K562 (cell line): ENCODE data around the gene NTRK3. TPM values are rescaled to one million over a fixed set of nuclear protein-coding genes. Genes with fewer than 3 reads are reported as not detected.
A peak's percentile ranks its signal among the peaks of the same experiment; 100 is the strongest.

Experiments
- ATAC-seq: fragments of 200-7000 bp; cut with Tn5 transposase; 3 replicates; pipeline ENCODE4 v1.9.1; 2020; ENCODE audit warnings: moderate library complexity
- BruUV-seq: library from RNA; stranded (reverse); fragments of 400-500 nt; replicated peaks from 2 replicates; lab custom pipeline; 2021; lab: Mats Ljungman, UMichigan
- CTCF ChIA-PET: fragments of 300-600 bp; formaldehyde crosslinking; extraction: SDS; loops from one replicate; lab custom pipeline; 2021; ENCODE audit warnings: low intra/inter-chr PET ratio; lab: Yijun Ruan, JAX
- POLR2A ChIA-PET: fragments of 300-600, 350-650 bp; sonication (Branson Sonifier 250); formaldehyde crosslinking; extraction: SDS; loops from one replicate; lab custom pipeline; 2021; ENCODE audit warnings: antibody characterized with exemption, inconsistent platforms; lab: Yijun Ruan, JAX
- DNase-seq, 4 experiments: peaks; one replicate each; pipeline versions ENCODE4 v3.0.0 to v3.0.0-alpha.2; 2011 to 2018; ENCODE audit warnings: low spot score in 3 of 4, mixed read lengths in 3 of 4; ENCODE audit errors: extremely low read depth in 1 of 4
- FAIRE-seq: peaks from 2 replicates; lab custom pipeline; 2011; peaks lifted over from hg19 to GRCh38; lab: Jason Lieb, UNC
- H2AFZ ChIP-seq: 2 replicates; pipeline ENCODE4 v1.6.0; 2011; ENCODE audit warnings: low read depth, low read length, control low read depth, inconsistent platforms
- H3K27ac ChIP-seq: fragments of 200-600 bp; 3 replicates; pipeline ENCODE4 v1.8.0; 2011; ENCODE audit warnings: low read depth, mild to moderate bottlenecking, control low read depth, inconsistent platforms, low read length, moderate library complexity, mixed read lengths; ENCODE audit errors: extremely low read depth
- H3K27me3 ChIP-seq, 2 experiments: fragments of 300-600 bp in 1 of 2; 2 replicates in 1 of 2; 3 replicates in 1 of 2; pipeline versions ENCODE4 v1.6.0 to v1.8.0; 2011; ENCODE audit warnings: inconsistent platforms in 2 of 2, low read length in 2 of 2, mild to moderate bottlenecking in 1 of 2, mixed read lengths in 1 of 2, moderate library complexity in 1 of 2; ENCODE audit not compliant: control insufficient read depth in 2 of 2, insufficient read depth in 2 of 2
- H3K36me3 ChIP-seq: fragments of 300-600 bp; 3 replicates; pipeline ENCODE4 v1.8.0; 2011; ENCODE audit warnings: mild to moderate bottlenecking, low read length, inconsistent platforms; ENCODE audit not compliant: control insufficient read depth, insufficient read depth
- H3K4me1 ChIP-seq, 2 experiments: fragments of 200-600 bp in 1 of 2; replicated peaks in 1 of 2; 2 replicates in 1 of 2; 3 replicates in 1 of 2; pipeline versions ENCODE4 v1.5.1 to v1.8.0; 2011; ENCODE audit warnings: inconsistent platforms in 2 of 2, low read length in 2 of 2, mild to moderate bottlenecking in 1 of 2, mixed read lengths in 1 of 2, moderate library complexity in 1 of 2; ENCODE audit not compliant: control insufficient read depth in 2 of 2, insufficient read depth in 2 of 2
- H3K4me2 ChIP-seq: 2 replicates; pipeline ENCODE4 v1.6.1; 2011; ENCODE audit warnings: low read length, control low read depth, inconsistent platforms, mixed read lengths; ENCODE audit not compliant: insufficient read depth
- H3K4me3 ChIP-seq: fragments of 200-600 bp; sonication (generic), shearing (Covaris generic); 2 replicates; pipeline ENCODE4 v1.5.1; 2016; ENCODE audit warnings: control low read depth, inconsistent platforms
- H3K79me2 ChIP-seq: fragments of 200-600 bp; 3 replicates; pipeline ENCODE4 v1.8.0; 2011; ENCODE audit warnings: low read length, inconsistent platforms; ENCODE audit not compliant: control insufficient read depth, insufficient read depth
- H3K9ac ChIP-seq, 2 experiments: 2 replicates each; pipeline versions ENCODE4 v1.6.0 to v1.6.1; 2011; ENCODE audit warnings: low read depth in 2 of 2, low read length in 2 of 2, control low read depth in 1 of 2, inconsistent platforms in 1 of 2, mild to moderate bottlenecking in 1 of 2, mixed read lengths in 1 of 2; ENCODE audit not compliant: insufficient read depth in 1 of 2
- H3K9me1 ChIP-seq: one replicate; pipeline ENCODE4 v1.6.0; 2011; ENCODE audit warnings: inconsistent platforms, mild to moderate bottlenecking, low read length, moderate library complexity; ENCODE audit not compliant: control insufficient read depth, insufficient read depth
- H3K9me3 ChIP-seq: replicated peaks from 2 replicates; pipeline ENCODE4 v1.5.1; 2011; ENCODE audit warnings: low read depth, low read length, inconsistent platforms; ENCODE audit not compliant: control insufficient read depth, insufficient read depth
- H4K20me1 ChIP-seq: replicated peaks from 2 replicates; pipeline ENCODE4 v1.6.1; 2011; ENCODE audit warnings: low read length, inconsistent platforms, mixed read lengths; ENCODE audit not compliant: control insufficient read depth, insufficient read depth
- CHD4 ChIP-seq: fragments of 200-600 bp; sonication (generic); IDR thresholded peaks from 3 replicates; pipeline ENCODE4 v1.6.1; 2012; ENCODE audit warnings: low read depth, mild to moderate bottlenecking, mixed read lengths, low read length, inconsistent platforms; ENCODE audit not compliant: insufficient read depth, insufficient replicate concordance, poor library complexity, severe bottlenecking
- EHMT2 ChIP-seq: fragments of 450-650 bp; IDR thresholded peaks from 2 replicates; pipeline ENCODE4 v1.6.1; 2018; ENCODE audit warnings: antibody characterized with exemption
- FOXJ2 ChIP-seq: fragments of 200-800 bp; sonication (Bioruptor generic); IDR thresholded peaks from 2 replicates; pipeline ENCODE4 v1.6.1; 2016; ENCODE audit warnings: missing genetic modification characterization, missing compliant biosample characterization
- POLR2AphosphoS2 ChIP-seq: IDR thresholded peaks from 2 replicates; pipeline ENCODE4 v1.6.1; 2012; ENCODE audit warnings: low read length, improper control_type of control experiment
- REST ChIP-seq, 2 experiments: fragments of 450-650 bp; formaldehyde crosslinking in 1 of 2; IDR thresholded peaks; 2 replicates each; pipeline versions ENCODE4 v1.4.0 to v1.6.1; 2014 to 2020; ENCODE audit warnings: mild to moderate bottlenecking in 2 of 2, borderline replicate concordance in 1 of 2, low read depth in 1 of 2
- WGBS: fragments of 100-300 bp; shearing (Covaris generic); methylation state at CpG from one replicate; pipeline ENCODE4 v1.1.6; 2016; ENCODE audit warnings: low coverage, mixed read lengths; ENCODE audit not compliant: insufficient coverage; ENCODE audit errors: missing lambda C conversion rate; 5-methylcytosine and 5-hydroxymethylcytosine counted together
- in situ Hi-C: fragments of 300-500 bp; cut with MboI; formaldehyde crosslinking; loops from 4 replicates; pipeline ENCODE4 v1.15.0; 2018; ENCODE audit warnings: inconsistent platforms, mixed read lengths
- intact Hi-C: fragments of 100-400 bp; cut with micrococcal nuclease; formaldehyde crosslinking; loops from 2 replicates; pipeline ENCODE4 v1.14.2; 2022
- polyA plus RNA-seq, 8 experiments: library from polyadenylated mRNA; depleted of rRNA in 4 of 8; stranded (reverse) in 5 of 8; unstranded in 3 of 8; fragments of >200 nt; fragmentation: Nextera tagmentation in 2 of 8; fragmentation: Illumina TruSeq in 1 of 8; extraction: Ambion mirVana in 2 of 8; extraction: Trizol in 1 of 8; gene quantifications; 2 replicates each; pipeline versions ENCODE4 v1.2.1 to v1.2.3, GENCODE V29; 2011 to 2014; ENCODE audit warnings: inconsistent platforms in 1 of 8, missing spikeins in 1 of 8
- total RNA-seq, 7 experiments: library from RNA; depleted of rRNA in 6 of 7; stranded (reverse); fragments of >200 nt in 6 of 7; fragmentation: Illumina TruSeq in 2 of 7; extraction: Trizol in 2 of 7; gene quantifications; 2 replicates each; pipeline versions ENCODE4 v1.2.1 to v1.2.3, GENCODE V29; 2011 to 2021; ENCODE audit warnings: low replicate concordance in 1 of 7
- TF ChIP-seq, protein P1 (sequence below), 3 experiments: IDR thresholded peaks in 2 of 3; conservative IDR thresholded peaks in 1 of 3; 2 replicates each; pipeline ENCODE4 v1.5.1; 2011 to 2012; ENCODE audit warnings: low read length in 3 of 3, mild to moderate bottlenecking in 3 of 3, control low read depth in 2 of 3, improper control_type of control experiment in 1 of 3, inconsistent platforms in 1 of 3, low read depth in 1 of 3, mixed read lengths in 1 of 3, moderate library complexity in 1 of 3; ENCODE audit not compliant: insufficient read depth in 2 of 3

Gene NTRK3
- total and polyA plus RNA-seq, 9 of the 15 experiments (the other 6 are each of a cell fraction or from before 2014, with no cell fraction given): 0.11 to 0.13 TPM; not detected in 7

DNA sequence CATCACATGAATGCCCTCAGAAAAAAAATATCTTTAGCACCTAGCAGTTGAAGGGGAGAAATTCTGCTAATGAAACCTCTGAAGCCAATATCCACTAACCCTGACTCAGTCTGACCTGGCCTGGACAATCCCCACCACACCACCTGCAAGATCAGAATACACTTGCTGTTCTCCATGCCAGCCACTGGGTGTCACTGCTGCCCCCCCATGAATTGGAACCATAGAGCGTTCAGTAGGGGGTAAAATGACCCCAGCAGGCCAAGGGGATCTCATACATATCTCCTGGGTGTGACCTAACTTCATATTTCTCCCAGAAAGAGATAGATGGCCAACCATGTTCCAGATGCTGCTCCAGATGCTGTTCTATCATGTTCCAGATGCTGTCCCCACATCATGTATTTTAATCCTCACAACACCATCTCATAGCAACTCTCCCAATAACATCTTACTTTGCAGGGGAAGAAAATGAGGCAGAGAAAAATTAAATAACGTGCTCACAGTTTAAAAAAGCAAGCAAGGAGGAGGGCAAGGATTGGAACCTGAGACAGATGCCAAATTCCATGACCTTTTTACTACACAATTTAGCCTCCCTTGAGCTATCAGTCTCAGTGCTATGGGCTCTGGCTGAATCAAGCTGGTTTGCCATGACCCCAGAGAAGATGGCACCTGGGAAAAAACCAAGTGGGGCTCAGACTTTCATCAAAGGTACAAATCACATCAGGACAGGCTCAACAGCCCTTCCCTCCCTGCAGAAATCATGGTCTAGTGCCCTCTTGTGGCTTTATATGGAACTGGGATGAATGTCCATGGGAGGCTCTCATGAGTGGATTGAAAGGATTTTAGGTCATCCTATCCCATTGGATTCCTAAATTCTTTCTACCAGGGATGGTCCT, 12.4 kb downstream of the NTRK3 start:
- H4K20me1 ChIP-seq: no peaks in the 10 kb centered on the region
- ChIA-PET CTCF (interaction anchor here (0.6 to 1.7 kb wide), 3 partner anchors 9 to 206 kb away, joined by 3 to 5 read pairs (median 3); partner anchors contain the start of gene NTRK3), POLR2A (interaction anchor here (0.6 to 0.8 kb wide), 2 partner anchors 16 to 35 kb away, joined by 3 read pairs; no protein-coding TSS in a partner anchor)
- H3K9ac ChIP-seq: no peak overlapping the region
- no peak overlapping the region for H3K4me3 ChIP-seq
- FAIRE-seq (peak; percentile 71), ATAC-seq (peak; percentile 69), DNase-seq (peak; percentile 35 to 68 (median 58))
- H3K27ac ChIP-seq: no peak overlapping the region
- no TSS peak for BruUV-seq
- peaks cover 0 to under 1% of the 10 kb centered on the region in 2 experiments; a peak in 1 of 5 replicates for H3K27me3 ChIP-seq
- no peaks in the 10 kb centered on the region for H3K36me3 ChIP-seq
- H3K4me1 ChIP-seq: no peaks in the 10 kb centered on the region; a peak in 1 of 5 replicates
- no peaks in the 10 kb centered on the region for H3K9me1 ChIP-seq
- H2AFZ ChIP-seq: no peak overlapping the region
- no peaks in the 10 kb centered on the region for H3K9me3 ChIP-seq
- intact Hi-C loops (loop anchor here (10.0 kb wide), 1 partner anchor 1329 kb away; no protein-coding TSS in a partner anchor), in situ Hi-C loops (loop anchor here (25.0 kb wide), 1 partner anchor 1332 kb away; no protein-coding TSS in a partner anchor)
- H3K79me2 ChIP-seq: no peaks in the 10 kb centered on the region
- 7% methylated on average over 2 of the region's 2 CpGs for WGBS
- no peak overlapping the region for H3K4me2 ChIP-seq
- TF ChIP-seq POLR2AphosphoS2 (no peak), REST (IDR thresholded peaks at IDR 0.05; ENCODE audit: borderline replicate concordance) (peak; percentile 3; the same call in 1 of the 2 replicates), REST (CRISPR knock-in tag; IDR thresholded peaks at IDR 0.05; ENCODE audit: low read depth) (no peak), FOXJ2 (tag) (no peak), EHMT2 (peak; percentile 83), CHD4 (no peak)
- TF ChIP-seq, protein P1, sequence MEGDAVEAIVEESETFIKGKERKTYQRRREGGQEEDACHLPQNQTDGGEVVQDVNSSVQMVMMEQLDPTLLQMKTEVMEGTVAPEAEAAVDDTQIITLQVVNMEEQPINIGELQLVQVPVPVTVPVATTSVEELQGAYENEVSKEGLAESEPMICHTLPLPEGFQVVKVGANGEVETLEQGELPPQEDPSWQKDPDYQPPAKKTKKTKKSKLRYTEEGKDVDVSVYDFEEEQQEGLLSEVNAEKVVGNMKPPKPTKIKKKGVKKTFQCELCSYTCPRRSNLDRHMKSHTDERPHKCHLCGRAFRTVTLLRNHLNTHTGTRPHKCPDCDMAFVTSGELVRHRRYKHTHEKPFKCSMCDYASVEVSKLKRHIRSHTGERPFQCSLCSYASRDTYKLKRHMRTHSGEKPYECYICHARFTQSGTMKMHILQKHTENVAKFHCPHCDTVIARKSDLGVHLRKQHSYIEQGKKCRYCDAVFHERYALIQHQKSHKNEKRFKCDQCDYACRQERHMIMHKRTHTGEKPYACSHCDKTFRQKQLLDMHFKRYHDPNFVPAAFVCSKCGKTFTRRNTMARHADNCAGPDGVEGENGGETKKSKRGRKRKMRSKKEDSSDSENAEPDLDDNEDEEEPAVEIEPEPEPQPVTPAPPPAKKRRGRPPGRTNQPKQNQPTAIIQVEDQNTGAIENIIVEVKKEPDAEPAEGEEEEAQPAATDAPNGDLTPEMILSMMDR (IDR thresholded peaks at IDR 0.05 in 2 of 3, conservative IDR thresholded peaks at IDR 0.05 in 1 of 3; ENCODE audit: insufficient read depth in 2 of 3, low read depth in 1 of 3, low read length in 3 of 3): peak; percentile 63 to 80 (median 75)
